ENCODE measurements around the gene PKNOX2.

PKNOX2 gene

DNA sequence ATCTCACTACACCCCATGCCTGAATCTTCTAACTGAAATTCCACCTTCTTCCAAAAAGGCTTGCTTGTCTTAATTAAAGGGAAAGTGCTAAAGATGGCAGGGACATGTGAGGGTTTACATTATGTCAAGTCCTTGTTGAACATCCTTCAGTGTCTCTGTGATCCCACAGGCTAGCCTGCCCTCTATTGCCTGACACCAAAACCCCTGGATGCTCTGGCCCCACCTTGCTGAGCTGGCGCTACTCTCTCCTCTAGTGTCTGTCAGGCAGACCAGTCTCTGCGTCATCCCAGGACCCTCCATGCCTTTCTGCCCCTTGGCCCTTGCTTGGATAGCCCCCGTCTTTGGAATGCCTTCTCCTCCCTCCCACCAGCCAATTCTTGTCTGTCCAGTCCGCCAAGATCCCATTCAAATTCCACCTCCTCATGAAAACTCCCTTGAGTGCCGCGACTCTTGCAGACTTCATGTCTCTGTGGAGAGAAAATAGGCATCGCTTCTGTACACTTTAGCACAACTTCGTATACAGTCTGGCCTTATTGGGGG is 69.3 kb downstream of the PKNOX2 start:
- DNase-seq (ENCODE audit: low spot score) = no peak

DNA sequence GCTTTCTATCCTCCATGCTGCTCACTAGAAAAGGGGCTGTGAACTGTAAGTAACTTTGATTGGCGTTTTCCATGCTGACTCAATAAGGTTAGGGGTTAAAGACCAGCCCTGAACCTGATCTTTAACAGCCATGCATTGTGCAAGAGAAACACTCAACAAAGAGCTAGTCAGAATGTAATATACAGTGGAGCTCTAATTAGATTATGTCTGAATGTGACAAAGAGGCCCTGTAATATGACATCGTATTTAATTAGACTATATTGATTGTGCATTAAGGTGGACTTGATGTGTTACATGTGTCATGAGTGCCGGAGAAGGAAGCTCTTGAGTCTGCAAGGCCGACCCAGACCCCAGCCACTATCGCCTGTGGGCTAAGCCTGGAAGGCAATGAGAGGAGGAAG is 70.5 kb downstream of the PKNOX2 start:
- DNase-seq (ENCODE audit: low spot score) = no peak

DNA sequence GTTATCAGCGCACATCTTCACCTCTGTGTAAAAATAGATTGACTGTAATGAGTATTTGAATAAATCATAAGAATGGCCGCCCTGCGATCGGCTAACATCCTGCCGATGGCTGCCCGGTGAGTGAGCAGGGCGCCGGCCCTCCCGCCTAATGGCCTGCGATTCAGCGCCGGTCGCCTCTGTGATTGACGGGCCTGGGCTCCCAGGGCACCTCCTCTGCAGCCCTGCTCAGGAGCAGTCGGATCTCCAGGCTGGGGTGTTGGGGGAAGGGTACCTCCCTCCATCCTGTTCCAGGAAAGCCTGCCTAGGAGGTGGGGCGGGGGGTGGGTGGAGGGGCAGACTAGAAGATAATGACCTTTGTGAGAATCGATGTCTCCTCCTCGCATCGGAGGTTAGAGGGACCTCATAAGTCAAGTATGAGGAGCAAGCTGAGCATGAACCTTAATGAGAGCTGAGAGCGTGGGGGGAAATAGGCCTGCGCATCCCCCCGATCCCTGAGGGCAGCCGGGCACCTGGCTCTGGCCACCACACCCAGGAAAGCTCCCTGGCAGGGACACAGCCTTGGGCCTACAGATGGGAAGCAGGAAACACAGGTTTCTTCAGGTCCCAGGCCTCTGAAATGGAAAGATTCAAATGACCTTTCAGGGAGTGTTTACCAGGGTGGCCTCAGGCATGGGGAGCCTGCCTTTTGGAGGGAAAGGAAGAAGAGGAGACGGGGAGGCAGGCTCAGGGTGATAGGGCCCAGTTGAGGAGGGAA is 71.7 kb downstream of the PKNOX2 start:
- DNase-seq (ENCODE audit: low spot score) = peak; percentile 39

DNA sequence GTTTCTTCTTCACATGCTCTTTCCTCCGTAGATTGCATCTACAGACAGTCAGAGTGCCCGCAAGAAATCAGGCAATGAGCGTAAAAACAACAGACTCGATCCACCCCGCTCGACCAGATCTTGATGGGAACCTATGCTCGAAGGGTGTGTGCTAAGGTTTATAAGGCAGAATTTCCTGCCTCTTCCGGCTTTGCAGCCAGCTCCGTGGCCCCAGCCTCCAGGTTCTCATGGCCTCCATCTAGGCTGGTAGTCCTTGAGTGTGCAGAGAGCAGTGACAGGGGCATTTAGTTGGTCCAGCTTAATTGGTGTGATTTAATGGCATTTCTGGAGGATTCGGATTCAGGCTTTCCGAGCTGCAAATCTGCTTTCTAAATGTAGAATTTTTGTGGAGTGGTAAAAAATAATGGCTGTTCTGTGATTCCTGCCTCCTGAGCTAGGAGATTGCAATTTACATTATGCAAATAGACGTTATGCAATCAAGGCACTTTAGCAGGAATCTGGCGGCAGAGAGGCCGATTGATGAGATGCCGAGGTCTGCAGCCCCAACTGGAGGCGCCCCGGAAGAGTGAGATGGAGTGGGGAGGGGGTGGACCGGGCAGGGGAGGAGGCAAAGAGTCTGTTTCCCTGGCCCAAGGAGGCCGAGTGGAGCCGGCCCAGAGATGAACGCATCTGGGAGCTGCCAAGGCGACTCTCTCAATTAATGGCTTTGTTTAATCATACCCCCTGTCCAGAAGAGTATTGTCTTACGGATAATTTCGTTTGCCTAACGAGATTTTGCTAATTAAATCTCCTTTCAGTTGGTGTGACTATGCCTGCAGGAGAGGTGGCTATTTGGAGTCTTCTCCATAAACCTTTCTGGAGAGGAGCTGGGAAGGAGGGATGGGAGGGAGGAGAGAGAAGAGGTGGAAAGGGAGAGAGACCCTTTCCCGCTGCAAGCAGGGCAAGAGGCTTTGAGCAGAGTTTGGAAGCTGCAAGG is 75.3 kb downstream of the PKNOX2 start:
- DNase-seq (ENCODE audit: low spot score) = peak; percentile 65

DNA sequence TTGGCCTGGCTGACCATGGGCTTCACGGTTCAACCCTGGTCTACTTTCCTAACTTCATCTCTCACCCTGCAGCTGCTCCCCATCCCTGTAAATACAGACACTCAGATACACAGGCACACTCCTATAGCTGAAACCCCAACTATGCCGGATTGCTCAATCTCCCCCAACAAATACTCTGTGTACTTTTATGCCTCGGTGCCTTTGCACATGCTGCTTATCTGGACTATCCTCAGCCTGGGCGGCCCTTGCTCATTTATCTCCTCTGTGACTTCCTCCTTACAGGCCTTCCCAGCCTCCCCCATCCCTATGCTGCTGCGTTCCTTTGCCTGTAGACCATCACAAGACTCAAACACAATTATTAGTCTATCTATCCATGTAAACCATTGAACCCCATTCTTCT is 76.6 kb downstream of the PKNOX2 start:
- no peak for DNase-seq (ENCODE audit: low spot score)

DNA sequence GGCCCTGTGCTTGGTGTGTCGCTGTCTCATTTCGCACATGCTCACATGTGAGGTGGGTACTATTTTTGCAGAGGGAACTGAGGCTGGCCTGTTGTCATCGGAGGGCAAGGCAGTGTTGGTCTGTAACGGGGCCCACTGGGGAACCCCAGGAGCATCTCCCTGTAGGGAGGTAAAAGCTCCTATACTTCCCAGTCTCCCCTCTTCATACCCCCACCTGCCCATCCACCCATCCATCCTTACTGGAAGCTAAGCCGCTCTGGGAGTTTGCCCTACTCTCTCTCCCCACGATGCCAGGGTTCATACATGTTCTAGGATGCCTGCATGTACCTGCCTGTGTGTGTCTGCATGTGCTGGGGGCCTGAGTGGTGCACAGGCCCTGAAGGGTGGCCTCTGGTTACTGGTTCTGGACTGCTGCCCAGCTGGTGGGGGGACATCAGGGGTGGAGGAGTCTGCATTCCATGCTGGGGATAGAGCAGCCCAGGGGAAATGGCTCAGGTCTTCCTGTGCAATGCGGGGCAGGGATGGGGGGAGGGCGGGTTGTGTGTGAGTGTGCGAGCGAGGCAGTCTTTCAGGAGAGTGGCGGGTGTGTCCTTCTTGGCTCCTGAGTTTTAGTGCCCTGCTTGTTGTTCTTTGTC is 77.7 kb downstream of the PKNOX2 start:
- DNase-seq (ENCODE audit: low spot score) = no peak

DNA sequence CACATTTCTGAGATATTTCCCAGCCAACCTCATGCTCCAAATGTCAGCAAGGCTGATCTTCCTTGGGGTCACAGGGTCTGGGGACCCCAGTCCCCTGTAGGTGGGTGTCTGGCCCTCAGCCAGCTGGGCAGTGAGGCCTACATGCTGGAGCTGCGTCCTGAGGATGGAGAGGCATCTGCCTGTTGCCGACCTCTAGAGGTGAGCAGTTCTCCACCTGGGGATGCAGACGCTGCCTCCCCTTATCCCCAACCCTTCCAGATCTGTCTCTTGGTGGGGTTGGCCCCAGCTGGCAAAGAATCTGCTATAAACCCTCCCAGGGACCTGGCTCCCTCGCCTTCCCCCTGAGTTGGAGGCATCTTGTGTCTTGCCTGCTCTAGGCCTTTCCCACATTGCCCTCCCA is 79.6 kb downstream of the PKNOX2 start:
- DNase-seq (ENCODE audit: low spot score) = no peak

DNA sequence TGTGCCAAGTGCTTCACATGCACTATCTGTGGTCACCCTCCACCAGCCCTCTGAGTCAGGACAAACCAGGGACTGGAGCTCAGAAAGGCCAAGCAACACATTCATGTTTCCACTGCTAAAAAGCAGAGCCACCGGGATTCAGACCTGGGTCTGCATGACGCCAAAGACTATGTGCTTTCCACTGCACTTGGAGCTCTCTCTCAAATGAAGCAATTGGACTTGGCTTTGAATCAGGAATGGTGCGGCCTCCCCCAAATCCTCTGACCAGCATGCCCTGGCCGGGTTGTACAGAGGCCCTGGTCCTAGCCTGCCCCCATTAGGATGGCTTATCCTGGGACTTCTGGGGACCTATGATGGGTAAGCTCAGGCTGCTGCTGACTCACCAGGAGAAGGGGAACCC is 80.7 kb downstream of the PKNOX2 start:
- DNase-seq (ENCODE audit: low spot score) = no peak

DNA sequence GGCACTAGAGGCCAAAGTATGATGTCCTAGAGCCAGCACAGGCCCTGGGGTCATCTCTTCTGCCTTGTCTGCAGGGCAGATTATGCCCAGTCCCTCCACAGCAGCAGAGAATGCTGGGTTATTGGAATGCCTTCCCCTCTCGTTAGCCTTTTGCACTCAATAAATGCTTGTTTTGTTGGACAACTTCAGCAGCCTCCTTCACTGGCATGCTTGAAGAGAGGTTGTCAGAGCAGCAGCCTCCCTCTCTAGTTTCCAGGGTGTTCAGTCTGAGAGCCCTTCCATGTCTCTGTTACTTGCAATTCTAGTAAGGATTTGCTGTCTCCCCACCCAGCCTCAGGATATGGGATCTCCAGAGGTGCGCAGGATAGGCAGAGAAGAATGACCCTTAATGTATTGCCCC is 82.9 kb downstream of the PKNOX2 start:
- DNase-seq (ENCODE audit: low spot score) = no peak

DNA sequence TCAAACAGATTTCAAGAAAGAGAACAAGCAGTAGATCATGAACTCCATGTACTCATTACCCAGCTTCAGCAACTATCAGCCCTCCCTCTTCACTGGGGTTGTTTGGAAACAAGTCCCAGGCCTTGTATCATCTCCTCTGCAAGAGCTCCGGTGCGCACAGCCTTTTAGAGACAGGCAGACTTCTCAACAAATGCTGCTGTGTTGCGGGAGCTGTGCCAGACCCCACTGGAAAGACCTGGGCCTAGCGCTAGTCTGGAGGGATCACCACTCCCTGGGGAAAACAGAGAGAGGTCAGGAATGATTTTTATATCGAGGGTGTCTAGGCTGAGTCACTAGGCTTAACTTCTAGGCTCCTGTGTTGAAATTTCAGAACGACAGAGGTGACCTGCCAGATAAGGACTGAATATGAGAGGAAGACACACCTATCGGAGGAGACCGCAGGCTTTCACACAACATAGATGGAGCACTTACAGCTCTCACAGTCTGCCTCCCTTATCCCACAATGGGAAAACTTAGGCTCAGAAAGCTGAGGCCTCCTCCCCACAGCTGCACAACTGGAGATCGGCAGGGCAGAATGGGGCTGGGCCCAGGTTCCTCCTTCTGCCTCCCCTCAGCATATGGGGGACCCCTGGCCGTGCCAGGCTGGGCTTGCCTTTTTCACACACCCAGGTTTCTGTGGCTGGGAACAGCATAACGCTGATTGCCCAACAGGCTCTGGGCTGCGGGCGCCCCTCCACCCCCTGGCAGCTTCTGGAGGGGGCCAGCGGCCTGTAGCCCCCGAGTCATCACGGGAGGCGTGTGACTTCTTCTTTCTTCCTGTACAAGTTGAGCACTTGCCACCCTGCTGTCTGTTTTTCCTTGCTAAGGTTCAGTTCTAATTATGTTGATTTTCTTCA is 86.0 kb downstream of the PKNOX2 start:
- DNase-seq (ENCODE audit: low spot score) = no peak

DNA sequence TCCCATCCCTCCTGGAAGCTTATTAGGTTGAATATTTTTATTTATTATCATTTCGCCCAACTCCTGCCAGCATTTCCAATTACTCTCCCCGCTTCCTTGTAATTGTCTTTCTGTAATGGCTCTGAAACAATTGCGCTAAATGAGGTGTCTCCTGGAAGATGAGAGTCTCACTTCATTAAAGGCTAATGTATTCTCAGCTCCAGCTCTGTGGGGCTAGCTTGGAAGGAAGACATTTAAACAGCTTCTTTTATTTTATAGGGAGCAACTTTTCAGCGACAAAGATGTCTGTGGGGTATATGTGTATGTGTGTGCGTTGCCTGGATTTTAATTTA is 86.6 kb downstream of the PKNOX2 start:
- no peak for DNase-seq (ENCODE audit: low spot score)

DNA sequence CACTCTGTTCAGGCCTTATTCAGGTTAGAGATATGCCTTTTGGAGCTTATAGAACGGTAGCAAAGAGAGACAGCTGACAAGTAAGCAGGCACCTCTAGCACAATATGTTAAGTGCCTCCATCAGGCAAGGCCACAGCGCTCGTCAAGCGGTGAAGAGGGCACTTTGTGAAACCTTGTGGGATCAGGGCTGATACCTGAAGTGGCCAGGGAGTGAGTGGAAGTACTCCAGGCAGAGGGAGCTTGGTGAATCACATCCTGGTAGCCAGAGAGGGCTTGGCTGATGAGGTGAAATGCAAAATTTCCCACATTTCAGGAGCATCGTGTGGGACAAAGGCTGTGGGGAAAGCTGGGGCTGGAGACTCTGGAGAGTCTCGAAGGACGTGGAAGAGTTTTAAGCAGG is 87.4 kb downstream of the PKNOX2 start:
- DNase-seq (ENCODE audit: low spot score) = no peak

DNA sequence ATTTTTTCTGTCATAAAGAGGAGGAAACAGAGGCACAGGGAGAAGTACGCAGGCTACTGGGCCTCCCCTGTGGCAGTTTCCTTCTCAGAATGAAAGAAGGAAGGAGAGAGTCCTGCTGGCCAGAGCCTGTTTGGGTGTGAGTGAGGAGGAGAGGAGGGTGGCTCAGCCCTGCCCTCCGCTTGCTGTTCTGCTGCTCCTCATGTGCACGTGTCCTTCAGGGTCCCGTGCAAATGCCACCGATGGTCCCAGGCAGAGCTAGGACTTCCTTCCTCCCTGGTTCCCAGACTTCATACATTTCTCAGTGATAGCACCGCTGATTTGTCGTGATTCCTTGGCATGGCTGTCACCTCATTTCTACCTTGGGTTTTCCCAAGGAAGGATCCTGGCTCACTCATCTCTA is 88.7 kb downstream of the PKNOX2 start:
- no peak for DNase-seq (ENCODE audit: low spot score)

DNA sequence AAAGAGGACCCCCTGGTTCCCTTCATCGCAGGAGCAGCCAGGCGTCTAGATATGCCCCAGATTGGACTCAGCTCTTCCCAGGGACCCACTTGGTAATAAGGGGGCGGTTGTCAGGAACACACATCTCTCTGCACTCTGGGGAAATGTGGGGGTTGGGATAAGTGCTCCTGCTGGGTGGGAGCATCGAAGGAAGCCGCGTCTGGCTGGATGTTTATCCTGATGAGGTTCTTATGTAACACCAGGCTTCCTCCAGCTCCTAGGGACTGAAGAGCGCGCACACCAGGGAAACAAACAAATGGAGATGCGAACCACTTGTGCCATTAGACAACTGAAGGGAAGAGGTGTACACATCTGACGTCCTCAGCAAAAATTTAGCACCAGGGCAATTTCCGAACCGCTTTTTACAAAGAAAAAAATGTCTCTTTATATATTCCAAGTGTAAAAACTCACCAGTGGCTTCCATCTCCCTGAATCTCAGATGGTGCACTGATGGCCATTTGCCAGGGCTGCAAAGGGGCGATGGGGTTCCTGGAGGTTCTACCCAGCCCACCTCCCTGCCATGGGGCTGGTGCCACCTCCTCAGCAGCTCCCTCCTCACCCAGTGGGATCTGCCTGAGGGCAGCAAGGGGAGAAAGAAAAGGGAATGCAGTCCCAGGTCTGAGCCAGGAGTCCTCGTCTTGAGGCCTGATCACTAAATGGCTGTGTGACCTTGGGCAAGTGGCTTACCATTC is 89.4 kb downstream of the PKNOX2 start:
- no peak for DNase-seq (ENCODE audit: low spot score)

DNA sequence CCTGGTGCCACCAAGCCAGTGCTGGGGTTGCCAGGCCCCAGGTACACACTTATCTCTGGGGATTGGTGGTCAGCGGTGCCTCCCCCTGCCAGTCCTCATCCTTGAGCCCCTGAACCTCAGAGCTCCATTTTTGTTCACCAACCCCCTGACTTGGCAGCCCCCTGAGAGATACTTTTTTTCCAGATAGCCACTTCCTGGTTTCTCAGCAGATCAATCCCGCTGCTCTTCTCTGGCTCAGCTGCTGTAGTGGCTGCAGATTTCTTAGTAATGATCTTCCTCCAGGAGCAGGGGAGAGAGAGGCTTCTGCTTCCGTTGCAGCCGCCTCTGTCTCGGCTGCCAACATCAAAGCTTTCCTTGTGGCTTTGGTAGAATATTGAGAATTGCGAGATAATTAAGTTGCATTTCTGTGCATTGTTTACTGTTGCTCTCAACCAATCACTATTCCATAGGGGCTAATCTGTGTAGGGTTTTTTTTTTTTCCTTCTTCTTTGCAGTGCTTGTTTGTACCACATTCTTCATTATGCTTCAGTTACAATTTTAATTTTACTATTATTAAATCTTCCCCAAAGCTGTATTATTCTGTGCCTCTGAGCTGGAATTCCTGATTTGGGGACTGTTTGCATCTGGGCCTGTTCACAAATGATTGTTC is 92.1 kb downstream of the PKNOX2 start:
- no peak for DNase-seq (ENCODE audit: low spot score)

DNA sequence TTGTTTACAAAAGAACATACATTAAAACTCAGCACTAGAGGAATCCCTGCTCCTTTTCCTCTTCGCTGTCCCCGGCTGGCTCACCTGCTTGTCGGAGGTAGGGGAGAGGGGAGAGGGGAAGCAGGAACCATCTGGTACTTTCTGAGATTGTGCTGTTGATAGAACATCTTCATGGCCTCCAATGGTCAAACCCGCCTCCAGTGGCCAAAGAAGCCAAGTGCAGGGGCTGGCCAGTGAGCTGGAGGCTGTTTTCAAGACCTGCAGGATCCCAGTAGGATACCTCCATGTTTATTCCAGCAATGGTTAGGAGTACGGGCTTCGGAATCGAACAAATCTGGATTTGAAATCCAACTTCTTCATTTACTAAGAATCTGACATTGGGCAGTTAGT is 92.6 kb downstream of the PKNOX2 start:
- peak; percentile 49 for DNase-seq (ENCODE audit: low spot score)

DNA sequence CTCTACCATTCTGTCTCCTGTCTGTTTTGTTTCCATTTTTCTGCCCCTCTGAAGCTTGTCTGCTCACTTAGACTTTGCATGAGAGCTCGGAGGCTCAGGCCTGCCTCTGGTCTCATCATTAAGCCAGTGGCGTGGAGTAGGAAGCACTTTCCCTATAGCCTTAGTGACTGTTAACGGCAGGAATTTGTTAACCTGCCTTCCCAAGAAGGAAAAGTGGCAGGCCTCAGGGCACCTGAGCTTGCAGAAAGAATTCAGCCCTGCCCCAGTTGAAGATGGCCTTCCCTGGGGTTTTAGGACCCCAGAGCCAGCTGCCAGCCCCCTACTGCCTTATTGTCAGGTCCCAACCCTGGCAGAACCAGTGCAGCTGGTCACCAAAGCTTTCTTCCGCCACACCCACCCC is 93.2 kb downstream of the PKNOX2 start:
- no peak for DNase-seq (ENCODE audit: low spot score)

DNA sequence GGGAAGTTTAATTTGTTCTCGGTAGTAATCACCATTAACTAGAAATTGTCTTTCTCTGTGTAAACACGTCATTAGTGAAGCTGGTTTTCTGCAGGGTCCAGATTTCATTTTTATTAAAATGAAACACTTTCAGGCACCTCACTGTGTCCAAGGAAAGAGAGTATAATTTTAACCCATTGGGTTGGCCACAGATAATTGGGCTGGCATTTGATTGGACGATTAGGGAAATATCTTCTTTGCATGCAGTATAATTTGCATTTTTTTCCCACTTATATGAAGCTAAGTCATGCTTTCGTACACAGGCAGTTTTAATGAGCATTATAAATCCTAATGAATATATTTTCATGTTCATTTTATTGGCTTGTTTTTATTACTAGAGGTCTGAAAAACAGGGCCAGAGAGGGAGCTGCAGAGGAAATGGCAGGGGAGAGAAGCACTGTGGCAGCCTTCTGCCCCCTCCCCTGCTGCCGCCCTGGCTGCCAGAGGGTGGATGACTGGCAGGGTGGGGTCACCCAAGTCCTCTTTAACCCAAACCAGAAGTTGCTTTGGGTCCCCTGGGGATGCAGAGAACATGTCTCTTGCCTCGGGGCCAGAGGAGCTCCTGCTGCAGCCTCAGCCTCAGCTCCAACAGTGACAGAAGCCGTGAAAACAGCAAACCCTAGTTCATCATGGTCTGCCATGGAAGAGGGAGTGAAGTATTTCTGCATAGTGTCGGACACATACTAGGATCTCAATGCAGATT is 93.9 kb downstream of the PKNOX2 start:
- no peak for DNase-seq (ENCODE audit: low spot score)

DNA sequence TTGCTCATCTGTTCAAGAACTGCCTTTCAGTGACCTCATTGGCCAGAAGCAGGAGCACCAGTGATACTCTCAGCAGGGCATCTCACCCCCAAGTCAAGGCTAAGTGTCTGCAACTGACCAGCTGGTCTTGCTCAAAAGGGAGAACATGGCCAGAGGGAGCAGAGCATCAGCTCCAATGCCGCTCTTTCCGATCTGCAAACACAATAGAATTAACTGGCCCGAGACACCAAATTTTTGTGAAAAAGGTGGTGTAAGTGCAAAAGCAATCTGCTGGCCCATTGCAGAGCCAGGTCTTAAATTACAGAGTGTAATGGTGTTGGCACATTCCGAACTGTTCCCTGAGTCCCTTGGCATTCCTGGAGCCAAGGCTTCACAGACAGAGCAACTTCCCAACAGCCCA is 97.0 kb downstream of the PKNOX2 start:
- DNase-seq (ENCODE audit: low spot score) = no peak

Measured in iPS-NIHi11 (cell line).